Middle frontal gyrus (tissue), 1 donor: ENCODE results near the gene MCOLN1.

Source experiments
- DNase-seq: peaks from one replicate; pipeline ENCODE4 v3.0.0-alpha.2; 2015; ENCODE audit warnings: low spot score; ENCODE audit errors: extremely low spot score

The MCOLN1 gene

DNA sequence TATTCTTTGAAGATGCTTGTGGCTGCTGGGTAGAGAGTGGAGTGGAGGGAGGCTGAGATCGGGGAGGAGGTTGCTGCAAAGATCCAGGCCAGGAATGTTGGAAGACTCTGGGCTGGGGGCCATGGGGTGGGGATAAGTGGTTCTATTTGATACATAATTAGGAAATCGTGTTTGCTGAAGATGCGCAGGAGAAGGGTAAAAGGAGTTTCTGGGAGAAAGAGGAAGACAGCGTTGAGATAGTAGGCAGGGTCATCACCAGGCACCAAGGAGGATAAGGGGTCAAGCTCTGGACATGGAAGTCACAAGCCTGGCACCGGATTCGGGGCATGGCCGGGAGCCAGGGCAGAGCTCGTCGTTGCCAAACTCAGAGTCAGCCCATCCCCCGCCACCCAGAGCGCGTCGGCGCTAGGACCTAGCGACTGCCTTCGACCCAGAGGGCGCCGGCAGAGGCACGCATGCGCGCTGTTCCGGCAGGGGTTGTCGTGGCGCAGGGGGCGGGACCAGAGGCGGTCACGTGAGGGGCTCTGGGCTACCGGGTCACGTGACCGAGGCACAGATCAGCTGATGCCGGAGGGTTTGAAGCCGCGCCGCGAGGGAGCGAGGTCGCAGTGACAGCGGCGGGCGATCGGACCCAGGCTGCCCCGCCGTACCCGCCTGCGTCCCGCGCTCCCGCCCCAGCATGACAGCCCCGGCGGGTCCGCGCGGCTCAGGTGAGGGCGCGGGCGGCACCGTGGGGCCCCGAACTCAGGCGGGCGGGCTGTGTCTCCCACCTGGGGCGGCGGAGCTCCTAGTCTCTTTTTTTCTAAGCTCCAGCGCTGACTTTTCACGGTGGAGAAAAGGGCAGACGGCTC is at the start of gene MCOLN1:
TSS of gene MCOLN1 (plus strand) at position 553 of the 851 bp plus-strand sequence. CDS start at position 680, 127 bp downstream.
- DNase-seq, result peak; percentile 97

DNA sequence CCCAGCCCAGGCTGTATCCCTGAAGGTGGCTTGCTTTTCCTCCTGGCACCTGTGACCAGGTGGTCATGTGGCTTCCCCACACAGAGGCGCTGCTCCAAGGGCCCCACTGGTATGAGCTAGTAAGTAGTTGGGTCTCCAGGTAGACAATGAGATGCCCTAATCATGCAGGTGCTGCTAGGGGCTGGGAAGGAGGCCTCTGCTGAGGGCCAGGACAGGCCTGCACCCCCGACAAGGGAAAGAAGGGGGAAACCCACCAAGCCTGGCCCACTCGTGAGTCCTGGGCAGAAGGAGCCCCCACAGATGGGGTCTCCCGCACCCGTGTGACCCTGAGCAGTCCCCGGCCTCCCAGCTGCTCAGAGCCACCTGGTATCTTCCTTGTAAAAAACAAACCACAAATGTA is 46.8 kb upstream of the MCOLN1 start:
- DNase-seq, result no peak

DNA sequence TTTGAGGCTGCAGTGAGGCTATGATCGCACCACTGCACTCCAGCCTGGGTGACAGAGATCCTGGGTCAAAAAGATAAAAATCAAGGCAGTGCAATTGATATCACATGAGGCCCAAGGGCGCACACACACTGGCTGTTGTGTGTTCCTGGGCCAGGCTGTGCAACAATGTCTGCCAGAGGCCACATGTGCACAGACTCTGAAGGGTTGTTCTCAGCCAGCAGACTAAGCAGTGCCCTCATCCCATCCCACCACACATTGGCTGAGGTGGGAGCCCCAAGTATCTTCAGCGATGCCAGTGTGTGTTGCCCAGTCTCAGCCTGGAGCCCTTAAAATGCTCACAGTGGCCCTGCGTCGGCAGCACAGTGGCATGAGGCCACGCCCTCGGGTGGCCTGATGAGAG is 46.2 kb upstream of the MCOLN1 start:
- DNase-seq, result no peak

DNA sequence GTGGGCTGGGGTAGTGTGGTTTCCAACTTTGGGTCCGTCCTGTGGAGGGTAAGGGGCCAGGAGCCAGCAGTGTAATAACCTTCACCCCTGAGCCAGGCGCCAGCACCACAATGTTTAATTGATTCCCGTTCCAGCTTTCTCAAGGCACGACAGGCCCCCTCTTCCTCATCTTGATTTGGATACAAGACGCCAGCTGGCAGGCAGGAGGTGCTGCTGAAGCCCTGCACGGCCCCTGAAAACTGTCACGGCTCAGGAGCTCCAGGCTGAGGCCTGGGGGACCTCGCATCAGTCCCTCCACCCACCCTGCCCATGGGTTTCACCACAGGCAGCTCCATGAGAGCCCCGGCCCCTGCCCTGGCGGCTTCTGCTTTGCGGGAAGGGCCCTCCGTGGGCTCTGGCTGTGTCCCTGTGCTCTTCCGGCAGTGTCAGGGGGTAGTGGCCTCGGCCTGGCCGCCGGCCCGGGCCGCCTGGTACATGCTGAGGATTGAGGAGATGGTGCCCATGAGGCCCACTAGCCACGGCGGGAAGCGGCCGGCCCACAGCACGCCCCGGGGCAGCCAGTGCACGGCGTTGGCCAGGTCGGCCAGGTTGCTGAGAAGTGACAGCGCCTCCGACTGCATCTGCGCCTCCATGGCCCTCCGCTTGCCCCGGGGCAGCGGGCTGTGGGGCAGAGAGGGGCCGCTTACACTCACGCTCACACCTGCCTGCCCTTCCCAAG is 45.5 kb upstream of the MCOLN1 start:
- no peak for DNase-seq

DNA sequence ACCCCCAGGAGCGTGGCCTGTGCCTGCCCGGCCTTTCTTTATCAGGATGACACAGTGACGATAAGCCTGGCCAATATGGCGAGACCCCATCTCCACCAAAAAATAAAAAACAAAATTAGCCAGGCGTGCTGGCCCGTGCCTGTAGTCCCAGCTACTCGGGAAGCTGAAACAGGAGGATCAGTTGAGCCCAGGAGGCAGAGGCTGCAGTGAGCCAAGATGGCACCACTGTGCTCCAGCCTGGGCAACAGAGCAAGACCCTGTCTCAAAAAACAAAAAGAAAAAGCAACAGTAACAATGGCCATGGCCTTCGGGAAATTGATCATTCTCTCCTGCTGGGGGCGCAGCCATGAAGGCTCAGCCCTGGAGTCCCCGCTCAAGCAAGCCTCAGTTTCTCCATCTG is 44.7 kb upstream of the MCOLN1 start:
- DNase-seq, result no peak

DNA sequence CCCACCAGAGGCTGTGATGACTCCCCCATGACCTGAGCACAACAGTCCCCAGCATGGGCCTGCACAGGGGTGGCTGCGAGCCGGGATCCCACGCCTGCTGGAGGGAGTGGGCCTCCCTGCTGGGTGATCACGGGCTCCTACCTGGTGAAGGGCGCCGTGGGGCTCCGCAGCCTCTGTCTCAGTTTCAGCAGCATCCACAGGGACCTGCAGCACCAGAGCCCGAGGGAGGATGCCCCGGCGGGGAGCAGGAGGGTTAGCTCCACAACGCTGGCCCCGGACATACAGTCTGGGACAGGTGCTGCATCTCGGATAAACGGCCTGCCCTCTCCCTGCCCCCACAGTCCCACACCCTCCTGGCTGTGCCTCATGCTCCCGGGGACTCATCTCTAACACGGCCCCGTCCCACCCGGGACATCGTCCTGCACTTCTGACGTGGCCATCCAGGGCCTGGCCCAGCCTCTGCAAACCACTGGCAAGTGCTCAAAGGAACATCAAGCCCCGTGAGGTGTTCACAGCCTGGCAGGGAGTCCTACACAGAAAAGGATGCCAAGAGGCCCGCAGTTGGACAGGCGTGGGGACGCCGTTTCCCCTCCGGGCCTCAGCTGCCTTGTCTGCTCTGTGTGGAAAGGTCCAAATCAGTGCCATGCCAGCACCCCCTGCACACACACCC is 44.1 kb upstream of the MCOLN1 start:
- no peak for DNase-seq

DNA sequence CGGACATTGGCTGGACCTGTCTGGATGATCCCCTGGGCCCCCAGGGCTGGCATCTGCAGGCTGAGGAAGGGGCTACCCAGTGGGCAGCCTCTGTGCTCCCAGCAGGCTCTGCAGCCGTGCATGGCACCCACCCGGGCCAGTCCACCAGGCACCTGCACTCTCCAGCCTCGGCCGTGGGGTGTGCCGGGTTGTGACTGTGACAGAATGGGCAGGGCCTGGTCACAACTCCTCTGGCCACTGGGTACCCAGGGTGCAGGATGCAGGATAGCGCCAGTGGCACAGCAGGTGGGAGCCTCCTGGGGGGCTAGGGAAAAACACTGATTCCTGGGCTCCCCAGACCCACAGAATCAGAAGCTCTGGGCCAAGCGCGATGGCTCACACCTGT is 43.6 kb upstream of the MCOLN1 start:
- no peak for DNase-seq

DNA sequence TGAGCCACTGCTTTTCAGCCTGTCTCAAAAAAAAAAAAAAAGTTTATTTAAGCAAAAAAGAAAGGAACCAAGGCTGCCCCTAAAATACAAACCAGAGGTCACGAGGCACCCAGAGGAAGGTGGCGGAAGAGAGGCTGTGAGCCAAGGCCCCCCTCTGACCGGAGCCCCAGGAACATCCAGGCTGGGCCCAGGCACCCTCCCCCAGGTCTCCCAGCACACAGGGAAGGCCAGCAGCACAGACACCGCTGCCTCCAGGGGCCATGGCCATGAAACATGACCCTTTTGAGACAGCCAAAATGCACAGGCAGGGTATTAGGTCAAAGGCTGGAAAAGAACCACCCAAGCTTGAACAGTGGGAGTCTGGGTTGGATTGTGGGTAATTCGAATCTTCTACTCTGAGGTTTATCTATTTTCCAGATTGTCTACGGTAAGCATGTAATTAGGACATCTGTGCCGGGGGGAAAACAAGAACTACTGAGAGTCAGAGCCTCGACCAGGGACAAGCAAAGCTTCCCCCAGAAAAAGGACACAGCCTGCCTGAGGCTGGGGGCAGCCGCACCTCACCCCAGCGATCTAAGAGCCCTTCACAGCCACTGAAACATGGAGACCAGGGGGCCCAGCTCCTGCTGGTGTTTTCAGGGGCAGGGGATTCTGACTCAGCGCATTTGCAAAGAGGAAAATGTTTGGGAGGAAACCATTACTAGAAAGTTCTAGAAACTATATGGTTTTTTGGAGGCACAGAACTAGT is 42.0 kb upstream of the MCOLN1 start:
- no peak for DNase-seq

DNA sequence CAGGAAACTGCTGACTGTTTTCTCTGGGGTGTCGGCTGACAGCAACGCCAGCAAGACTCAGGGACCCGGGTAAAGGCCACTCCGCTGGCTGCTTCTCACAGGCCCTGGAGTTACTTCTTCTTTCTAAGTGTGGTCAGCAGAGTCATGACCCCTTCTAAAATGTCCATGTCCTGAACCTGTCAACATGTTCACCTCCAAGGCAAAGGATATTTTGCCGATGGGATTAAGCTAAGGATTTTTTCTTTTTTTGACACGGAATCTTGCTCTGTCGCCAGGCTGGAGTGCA is 41.5 kb upstream of the MCOLN1 start:
- no peak for DNase-seq

DNA sequence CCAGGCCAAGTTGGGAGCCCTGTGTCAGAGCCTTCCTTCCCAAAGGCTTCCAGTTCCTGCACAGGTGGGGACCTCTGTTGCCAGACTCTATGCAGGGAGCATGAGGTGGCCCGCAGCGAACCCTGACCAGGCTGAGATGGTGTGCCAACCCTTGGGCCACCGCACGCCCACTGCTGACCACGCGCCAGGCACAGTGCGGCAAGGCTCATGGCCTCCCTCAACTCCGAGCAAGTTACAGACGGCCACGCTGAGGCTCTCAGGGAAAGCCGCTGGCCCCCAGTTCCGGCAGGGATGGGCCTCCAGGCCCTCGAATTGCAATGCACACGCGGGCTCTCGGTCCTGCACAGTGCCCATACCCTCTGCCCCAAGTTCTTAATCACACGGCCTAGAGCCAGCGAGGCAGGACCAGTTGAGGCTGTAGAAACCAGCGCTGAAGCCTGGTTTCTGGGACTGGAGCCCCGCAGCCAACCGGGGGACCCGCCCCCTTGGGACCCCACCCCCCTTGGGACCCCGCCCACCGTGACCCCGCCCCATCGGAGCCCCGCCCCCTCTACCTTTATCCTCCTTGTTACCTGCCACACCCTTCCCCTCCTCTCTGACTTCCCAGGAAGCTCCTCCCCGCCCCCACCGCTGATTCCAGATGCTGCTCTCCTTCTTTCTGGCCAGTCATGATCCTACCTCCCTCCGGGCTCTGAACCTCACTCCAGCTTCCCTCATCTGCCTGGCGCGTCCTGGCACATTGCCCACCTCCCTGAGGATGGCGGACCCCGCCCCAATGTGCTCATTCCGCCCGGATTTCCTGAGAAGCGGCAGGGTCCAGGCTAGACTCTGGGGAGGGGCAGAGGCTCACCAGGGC is 39.6 kb upstream of the MCOLN1 start:
- no peak for DNase-seq

DNA sequence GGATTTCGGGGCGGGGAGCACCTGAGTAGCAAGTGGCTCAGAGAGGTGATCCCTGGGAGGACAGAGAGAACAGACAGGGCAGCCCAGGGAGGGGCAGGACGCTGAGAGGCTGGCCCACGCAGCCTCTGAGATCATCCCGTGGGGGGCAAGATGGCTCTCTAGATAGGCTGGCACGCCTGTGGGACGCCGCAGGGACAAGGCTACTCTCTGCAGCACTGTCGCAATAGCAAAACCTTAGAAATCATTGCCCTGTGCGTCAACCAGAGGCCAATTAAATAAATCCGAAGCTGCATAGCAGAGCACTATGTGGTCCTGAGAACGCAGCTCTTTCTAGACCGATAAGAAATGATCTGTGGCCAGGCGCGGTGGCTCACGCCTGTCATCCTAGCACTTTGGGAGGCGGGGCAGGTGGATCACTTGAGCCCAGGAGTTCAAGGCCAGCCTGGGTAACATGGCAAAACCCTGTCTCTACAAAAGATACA is 38.7 kb upstream of the MCOLN1 start:
- DNase-seq, result no peak

DNA sequence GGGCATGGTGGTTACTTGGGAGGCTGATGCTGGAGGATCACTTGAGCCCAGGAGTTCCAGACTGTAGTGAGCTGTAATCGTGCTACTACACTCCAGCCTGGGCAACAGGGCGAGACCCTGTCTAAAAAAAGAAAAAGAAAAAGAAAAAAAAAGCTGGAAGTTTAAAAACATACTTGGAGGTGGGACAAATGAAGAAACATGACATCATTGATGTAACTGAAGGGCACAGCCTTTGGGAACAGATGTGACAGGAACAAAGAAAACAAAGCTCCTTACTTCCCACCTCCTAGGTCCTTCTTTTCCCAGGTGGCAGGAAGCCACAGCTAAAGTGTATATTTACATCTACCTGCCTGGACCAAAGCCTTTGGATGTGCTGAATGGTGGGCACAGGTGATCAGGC is 35.5 kb upstream of the MCOLN1 start:
- no peak for DNase-seq

DNA sequence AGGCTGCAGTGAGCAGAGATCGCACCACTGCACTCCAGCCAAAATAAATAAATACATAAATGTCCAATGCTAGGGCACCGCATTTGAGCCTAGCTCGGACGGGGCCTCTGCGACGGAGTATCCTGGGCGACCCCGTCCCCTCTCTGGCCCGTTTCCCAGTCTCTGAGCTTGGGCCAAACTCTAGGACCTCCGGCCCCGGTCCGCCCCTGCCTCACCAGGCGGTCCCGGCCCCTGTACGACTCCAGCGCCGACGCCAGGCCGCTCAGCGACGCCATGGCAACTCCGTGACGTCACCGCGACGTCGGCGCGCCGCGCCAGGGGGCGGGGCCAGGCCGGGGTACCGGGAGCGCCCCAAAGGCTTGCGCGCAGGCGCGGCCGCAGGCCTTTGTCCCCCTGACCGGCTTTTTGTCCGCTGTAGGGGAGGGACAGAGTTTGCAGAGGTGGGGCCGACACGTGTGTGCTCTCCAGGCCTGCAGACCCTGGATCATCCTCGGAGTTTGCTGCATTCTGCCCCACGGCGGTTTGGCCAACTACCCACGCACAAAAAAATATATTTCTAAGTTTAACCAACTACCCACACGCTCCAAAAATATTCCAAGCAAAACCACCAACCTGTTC is 33.6 kb upstream of the MCOLN1 start, which contains the start of gene PEX11G:
TSS of gene PEX11G (minus strand) at position 300 of the 618 bp plus-strand sequence. CDS start at position 275, 25 bp downstream.
- DNase-seq, result peak; percentile 89

DNA sequence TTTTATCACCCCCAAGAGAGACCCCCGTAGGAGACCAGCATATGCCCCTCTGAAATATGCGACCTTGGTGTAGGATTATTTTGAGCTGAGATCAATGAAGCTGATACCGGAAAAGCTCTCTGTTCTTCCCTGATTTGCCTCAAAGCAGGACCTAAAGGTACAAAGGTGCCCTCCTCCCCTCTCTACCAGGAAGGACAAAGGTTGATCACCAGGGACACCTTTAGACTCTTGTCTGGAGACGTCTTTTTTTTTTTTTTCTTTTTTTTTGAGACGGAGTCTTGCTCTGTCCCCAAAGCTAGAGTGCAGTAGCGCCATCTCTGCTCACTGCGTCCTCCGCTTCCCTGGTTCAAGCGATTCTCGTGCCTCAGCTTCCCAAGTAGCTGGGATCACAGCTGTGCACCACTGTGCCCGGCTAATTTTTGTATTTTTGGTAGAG is 32.8 kb upstream of the MCOLN1 start:
- no peak for DNase-seq

DNA sequence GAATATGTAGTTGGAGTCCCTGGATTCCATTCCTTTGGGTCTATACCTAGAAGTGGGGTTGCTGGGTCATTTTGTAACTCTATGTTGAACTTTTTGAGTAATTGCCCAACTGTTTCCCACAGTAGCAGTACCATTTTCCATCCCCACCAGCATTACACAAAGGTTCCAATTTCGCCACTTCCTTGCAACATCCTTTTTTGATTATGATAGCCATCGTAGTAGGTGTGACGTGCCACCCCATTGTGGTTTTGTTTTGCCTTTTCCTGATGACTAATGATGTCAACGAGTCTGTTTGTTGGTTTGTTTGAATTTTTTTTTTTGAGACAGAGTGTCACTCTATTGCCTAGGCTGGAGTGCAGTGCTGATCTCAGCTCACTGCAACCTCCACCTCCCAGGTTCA is 30.3 kb upstream of the MCOLN1 start:
- no peak for DNase-seq

DNA sequence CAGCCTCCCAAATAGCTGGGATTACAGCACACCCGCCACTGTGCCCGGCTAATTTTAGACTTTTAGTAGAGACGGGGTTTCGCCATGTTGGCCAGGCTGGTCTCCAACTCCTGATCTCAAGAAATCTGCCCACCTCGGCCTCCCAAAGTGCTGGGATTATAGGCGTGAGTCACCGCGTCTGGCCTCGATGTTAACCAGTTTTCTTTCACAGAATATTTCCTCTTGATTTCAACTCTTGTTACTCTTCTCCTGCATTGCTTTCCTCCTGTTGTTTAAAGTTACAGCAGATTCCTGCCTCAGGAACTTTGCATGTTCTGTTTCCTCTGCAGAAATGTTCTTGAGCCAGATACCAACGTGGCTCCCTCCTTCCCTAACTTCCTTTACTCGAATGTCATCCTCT is 29.9 kb upstream of the MCOLN1 start:
- DNase-seq, result no peak

DNA sequence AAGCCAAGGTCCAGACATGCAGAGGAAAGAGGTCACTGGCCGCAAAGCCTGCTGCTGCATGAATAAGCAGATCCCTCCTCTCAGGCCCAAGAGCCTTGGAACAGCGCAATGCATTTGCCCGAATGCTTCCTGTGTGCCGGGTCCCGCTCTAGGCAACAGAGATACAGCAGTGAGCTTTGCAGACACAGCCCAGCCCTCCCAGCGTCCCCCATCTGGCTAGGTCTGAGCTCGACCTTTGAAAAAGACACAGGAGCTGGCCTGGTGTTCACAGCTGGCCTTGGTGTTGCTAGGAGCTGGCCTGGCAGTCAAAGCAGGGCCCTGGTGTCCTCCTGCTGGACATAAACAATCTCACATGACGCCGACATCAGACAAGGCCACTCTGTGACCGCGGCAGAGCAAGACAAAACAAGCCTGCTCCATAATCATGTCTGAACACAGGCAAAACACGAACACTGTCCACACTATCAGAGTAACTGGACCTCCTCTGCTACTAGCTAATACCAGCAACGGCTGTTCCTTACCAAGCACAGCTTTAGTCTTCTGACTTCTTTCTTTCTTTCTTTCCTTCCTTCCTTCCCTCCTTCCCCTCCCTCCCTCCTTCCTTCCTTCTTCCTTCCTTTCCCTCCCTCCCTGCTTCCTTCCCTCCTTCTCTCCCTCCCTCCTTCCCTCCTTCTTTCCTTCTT is 27.9 kb upstream of the MCOLN1 start:
- peak; percentile 78 for DNase-seq

DNA sequence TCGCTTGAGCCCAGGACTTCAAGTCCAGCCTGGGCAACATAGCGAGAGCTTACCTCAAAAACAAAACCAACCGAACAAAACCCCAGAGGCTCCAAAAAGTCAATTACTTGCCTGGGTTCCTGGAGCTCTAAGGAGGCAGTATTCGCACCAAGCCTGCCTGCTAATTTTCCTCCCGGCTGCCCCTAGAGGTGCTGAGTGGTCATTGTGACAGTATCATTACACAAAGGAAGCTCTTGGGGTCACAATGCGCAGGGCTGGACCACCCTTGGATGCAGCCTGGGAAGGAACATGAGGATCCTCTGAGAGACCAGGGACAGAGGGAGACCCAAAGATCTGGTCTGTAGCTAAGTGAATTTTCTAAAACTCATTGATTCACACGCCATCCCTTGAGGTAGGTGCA is 25.1 kb upstream of the MCOLN1 start:
- no peak for DNase-seq

DNA sequence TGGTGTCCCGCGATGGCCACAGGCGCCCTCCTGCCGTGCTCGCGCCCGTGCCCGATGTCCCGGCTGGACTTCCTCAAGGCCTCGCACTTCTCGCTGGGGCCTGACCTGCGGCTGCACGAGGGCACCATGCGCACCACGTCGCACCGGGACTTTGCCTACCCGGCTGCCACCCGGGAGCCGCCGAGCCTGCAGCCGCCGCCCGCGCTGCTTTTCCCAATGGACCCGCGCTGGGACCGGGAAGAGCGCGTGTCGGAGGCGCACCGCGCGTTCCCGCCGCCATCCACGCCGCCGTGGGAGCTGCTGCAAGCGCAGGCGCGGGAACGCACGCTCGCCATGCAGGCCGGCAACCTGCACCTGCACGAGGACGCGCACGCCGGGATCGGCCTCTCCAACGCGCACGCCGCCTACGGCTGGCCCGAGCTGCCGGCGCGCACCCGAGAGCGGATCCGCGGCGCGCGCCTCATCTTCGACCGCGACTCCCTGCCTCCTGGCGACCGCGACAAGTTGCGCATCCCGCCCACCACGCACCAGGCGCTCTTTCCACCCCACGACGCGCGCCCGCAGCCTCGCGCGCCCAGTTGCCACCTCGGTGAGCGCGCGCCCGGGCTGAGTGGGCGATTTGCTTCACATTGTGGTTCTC is 21.5 kb upstream of the MCOLN1 start:
- peak; percentile 81 for DNase-seq
